BLaER1 (cell line): ENCODE measurements around the gene CCDC136.

Source experiments
- H3K27ac ChIP-seq: shearing (Covaris generic); formaldehyde crosslinking; 2 replicates; pipeline ENCODE4 v1.8.1; 2022
- H3K27me3 ChIP-seq: shearing (Covaris generic); formaldehyde crosslinking; 2 replicates; pipeline ENCODE4 v1.8.1; 2022
- H3K36me3 ChIP-seq: shearing (Covaris generic); formaldehyde crosslinking; 2 replicates; pipeline ENCODE4 v1.8.1; 2022
- H3K4me1 ChIP-seq: shearing (Covaris generic); formaldehyde crosslinking; 2 replicates; pipeline ENCODE4 v1.8.1; 2022
- H3K4me2 ChIP-seq: shearing (Covaris generic); formaldehyde crosslinking; 2 replicates; pipeline ENCODE4 v1.8.1; 2022
- H3K4me3 ChIP-seq: shearing (Covaris generic); formaldehyde crosslinking; 2 replicates; pipeline ENCODE4 v1.8.1; 2022
- H3K9ac ChIP-seq: shearing (Covaris generic); formaldehyde crosslinking; 2 replicates; pipeline ENCODE4 v1.8.1; 2022
- H3K9me3 ChIP-seq: shearing (Covaris generic); formaldehyde crosslinking; 2 replicates; pipeline ENCODE4 v1.8.1; 2022
- H4K20me1 ChIP-seq: shearing (Covaris generic); formaldehyde crosslinking; 2 replicates; pipeline ENCODE4 v1.8.1; 2022
- Cebpa-rat ChIP-seq: shearing (Covaris generic); IDR thresholded peaks from 2 replicates; pipeline ENCODE4 v1.8.1; 2022

CCDC136 gene

GRCh38 chr7:128791121-128791971 is at the start of gene CCDC136:
CCDC136 (plus strand) TSS chr7:128791968; CDS start chr7:128792412, 444 bp downstream.
- H3K9me3 ChIP-seq = no peaks in the 10 kb centered on the region
- H3K27ac ChIP-seq = peak within 1 kb of the TSS; percentile 73
- no peak for TF ChIP-seq Cebpa-rat
- no peaks in the 10 kb centered on the region for H4K20me1 ChIP-seq
- peaks cover 36% of the 10 kb centered on the region for H3K4me1 ChIP-seq
- peak within 1 kb of the TSS; percentile 82 for H3K9ac ChIP-seq
- peak within 1 kb of the TSS; percentile 97 for H3K4me2 ChIP-seq
- H3K27me3 ChIP-seq = no peaks in the 10 kb centered on the region
- peak within 1 kb of the TSS; percentile 92 for H3K4me3 ChIP-seq
- peaks cover 21% of the 10 kb centered on the region for H3K36me3 ChIP-seq

GRCh38 chr7:128742206-128742605 is 49.6 kb upstream of the CCDC136 start:
- TF ChIP-seq Cebpa-rat = no peak
- Histone ChIP-seq H4K20me1 (peaks cover 77% of the 10 kb centered on the region), H3K36me3 (peaks cover 29% of the 10 kb centered on the region), H3K9ac (no peak overlapping the region), H3K27me3 (no peaks in the 10 kb centered on the region), H3K4me2 (no peak overlapping the region), H3K27ac (no peak overlapping the region), H3K9me3 (no peaks in the 10 kb centered on the region), H3K4me3 (no peak overlapping the region), H3K4me1 (peaks cover 36% of the 10 kb centered on the region)

- peaks cover 36% of the 10 kb centered on the region for H3K36me3 ChIP-seq
These were observed 48.5 kb upstream of the CCDC136 start for GRCh38 chr7:128743112-128743772.

GRCh38 chr7:128744366-128744905 is 47.3 kb upstream of the CCDC136 start:
- peaks cover 25% of the 10 kb centered on the region for H3K4me1 ChIP-seq
- TF ChIP-seq Cebpa-rat = no peak
- no peaks in the 10 kb centered on the region for H3K27me3 ChIP-seq
- no peak overlapping the region for H3K9ac ChIP-seq
- H4K20me1 ChIP-seq = peaks cover 87% of the 10 kb centered on the region
- H3K27ac ChIP-seq = no peak overlapping the region
- peaks cover 48% of the 10 kb centered on the region for H3K36me3 ChIP-seq
- H3K4me3 ChIP-seq = no peak overlapping the region
- H3K9me3 ChIP-seq = no peaks in the 10 kb centered on the region
- H3K4me2 ChIP-seq = no peak overlapping the region

More at GRCh38 chr7:128743112-128743772, 48.5 kb upstream of the CCDC136 start:
- TF ChIP-seq Cebpa-rat = no peak
- H4K20me1 ChIP-seq = peaks cover 84% of the 10 kb centered on the region
- peaks cover 30% of the 10 kb centered on the region for H3K4me1 ChIP-seq
- H3K27me3 ChIP-seq = no peaks in the 10 kb centered on the region
- no peak overlapping the region for H3K9ac ChIP-seq
- H3K27ac ChIP-seq = no peak overlapping the region
- no peak overlapping the region for H3K4me2 ChIP-seq
- no peak overlapping the region for H3K4me3 ChIP-seq
- no peaks in the 10 kb centered on the region for H3K9me3 ChIP-seq

- no peak overlapping the region for H3K27ac ChIP-seq
- H4K20me1 ChIP-seq = peaks cover 75% of the 10 kb centered on the region
- H3K27me3 ChIP-seq = no peaks in the 10 kb centered on the region
- TF ChIP-seq Cebpa-rat = no peak
- peaks cover 60% of the 10 kb centered on the region for H3K36me3 ChIP-seq
- H3K4me1 ChIP-seq = peaks cover 16% of the 10 kb centered on the region
- H3K4me3 ChIP-seq = no peak overlapping the region
- H3K9ac ChIP-seq = no peak overlapping the region
- H3K4me2 ChIP-seq = no peak overlapping the region
- no peaks in the 10 kb centered on the region for H3K9me3 ChIP-seq
These were observed 46.1 kb upstream of the CCDC136 start for GRCh38 chr7:128745706-128746105.

- Histone ChIP-seq H3K4me1 (no peaks in the 10 kb centered on the region), H3K9ac (no peak overlapping the region), H3K4me3 (no peak overlapping the region), H3K4me2 (no peak overlapping the region), H4K20me1 (peaks cover 57% of the 10 kb centered on the region), H3K9me3 (no peaks in the 10 kb centered on the region), H3K36me3 (peaks cover 78% of the 10 kb centered on the region), H3K27ac (no peak overlapping the region), H3K27me3 (no peaks in the 10 kb centered on the region)
- TF ChIP-seq Cebpa-rat = no peak
These were observed 44.3 kb upstream of the CCDC136 start for GRCh38 chr7:128747327-128748079.

GRCh38 chr7:128752251-128752650 is 39.5 kb upstream of the CCDC136 start:
- peaks cover 16% of the 10 kb centered on the region for H4K20me1 ChIP-seq
- no peaks in the 10 kb centered on the region for H3K9me3 ChIP-seq
- no peak overlapping the region for H3K9ac ChIP-seq
- TF ChIP-seq Cebpa-rat = no peak
- no peaks in the 10 kb centered on the region for H3K27me3 ChIP-seq
- no peak overlapping the region for H3K27ac ChIP-seq
- H3K4me2 ChIP-seq = no peak overlapping the region
- H3K36me3 ChIP-seq = peaks cover 95% of the 10 kb centered on the region
- H3K4me3 ChIP-seq = no peak overlapping the region
- H3K4me1 ChIP-seq = no peaks in the 10 kb centered on the region

GRCh38 chr7:128755075-128755818 is 36.5 kb upstream of the CCDC136 start:
- H3K9ac ChIP-seq = no peak overlapping the region
- no peaks in the 10 kb centered on the region for H3K27me3 ChIP-seq
- no peaks in the 10 kb centered on the region for H3K9me3 ChIP-seq
- no peaks in the 10 kb centered on the region for H3K4me1 ChIP-seq
- no peak for TF ChIP-seq Cebpa-rat
- peaks cover 95% of the 10 kb centered on the region for H3K36me3 ChIP-seq
- no peak overlapping the region for H3K4me2 ChIP-seq
- H3K4me3 ChIP-seq = no peak overlapping the region
- no peak overlapping the region for H3K27ac ChIP-seq
- H4K20me1 ChIP-seq = peaks cover 6% of the 10 kb centered on the region; the same call in 1 of the 2 replicates

- Histone ChIP-seq H3K27me3 (no peaks in the 10 kb centered on the region), H4K20me1 (peaks cover 6% of the 10 kb centered on the region; the same call in 1 of the 2 replicates), H3K27ac (no peak overlapping the region), H3K4me3 (no peak overlapping the region), H3K4me1 (no peaks in the 10 kb centered on the region), H3K9me3 (no peaks in the 10 kb centered on the region), H3K36me3 (peaks cover 96% of the 10 kb centered on the region), H3K9ac (no peak overlapping the region), H3K4me2 (no peak overlapping the region)
- TF ChIP-seq Cebpa-rat = no peak
These were observed 35.8 kb upstream of the CCDC136 start for GRCh38 chr7:128755819-128756476.
